Activated T-cell treated with anti-CD3 and anti-CD28 coated beads for 48 hours (primary cell): ENCODE data around the gene SELP.

Source experiments
- DNase-seq: peaks from one replicate; pipeline ENCODE4 v3.0.0-alpha.2; 2020; ENCODE audit warnings: low read depth

The SELP gene

DNA sequence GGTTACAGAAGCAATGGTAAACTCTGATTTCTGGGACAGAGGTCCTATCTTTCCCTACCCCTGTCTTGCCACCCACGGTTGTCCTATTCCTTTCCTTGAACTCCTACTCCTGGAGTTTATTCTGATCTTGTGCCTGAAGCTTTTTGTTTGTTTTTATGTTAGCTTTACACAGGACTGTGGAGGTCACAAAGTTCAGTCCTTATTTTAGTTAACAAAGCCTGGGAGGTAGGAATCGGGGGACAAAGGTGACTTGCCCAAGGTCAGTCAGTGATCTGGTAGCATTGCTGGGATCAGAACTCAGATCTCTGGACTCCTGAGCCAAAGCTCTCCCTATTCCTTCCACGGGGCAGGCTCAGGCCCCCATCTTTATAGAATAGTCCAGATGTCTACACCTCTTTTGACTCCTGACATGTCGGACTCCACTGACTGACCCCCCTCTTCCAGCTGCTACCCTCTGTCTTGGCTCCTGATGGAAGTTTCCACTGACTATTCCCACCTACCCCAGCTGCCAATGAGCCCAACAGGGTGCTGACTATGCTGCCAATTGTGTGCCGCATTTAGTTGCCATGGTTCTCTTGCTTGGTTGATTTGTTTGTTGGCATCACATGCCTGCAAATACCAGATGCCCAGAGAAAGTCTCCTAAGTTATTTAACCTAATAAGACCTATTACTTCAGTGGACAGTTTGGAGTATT lies 53.5 kb downstream of the SELP start:
- no peak for DNase-seq

DNA sequence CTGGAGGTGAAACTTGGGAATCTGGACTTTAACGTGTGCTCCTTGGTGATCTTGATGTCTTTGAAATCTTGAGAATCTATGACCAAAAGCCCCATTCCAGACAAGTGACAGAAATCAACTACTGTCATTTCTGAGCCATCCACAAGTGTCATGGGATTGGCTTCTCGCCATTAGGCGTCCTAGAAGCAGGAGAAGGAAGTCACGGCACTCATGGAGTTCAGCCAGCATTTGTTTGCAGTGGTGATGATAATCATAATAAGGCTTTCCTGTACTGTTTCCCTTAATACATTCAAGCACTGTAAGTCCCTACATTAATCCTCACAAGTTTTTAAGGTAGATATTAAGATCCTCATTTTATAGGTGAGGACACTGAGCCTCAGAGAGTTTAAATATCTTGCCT lies 55.6 kb downstream of the SELP start:
- no peak for DNase-seq

DNA sequence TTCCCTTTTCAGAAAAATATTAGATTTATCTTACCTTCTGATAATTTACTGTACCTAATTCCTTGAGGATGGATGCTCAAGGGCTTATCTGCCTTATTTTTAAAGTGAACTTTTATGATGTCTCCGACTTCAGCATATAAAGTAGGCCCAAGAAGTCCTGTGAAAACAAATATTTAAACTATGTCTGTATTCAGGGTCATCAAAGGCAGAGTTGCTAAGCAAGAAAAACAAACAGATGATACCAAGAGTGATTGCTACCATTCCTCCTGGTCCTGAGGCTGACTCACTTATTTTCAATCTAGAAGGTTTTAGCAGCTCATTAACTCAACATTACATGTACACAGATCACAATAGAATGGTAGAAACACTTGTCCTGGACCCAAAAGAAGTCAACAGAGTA lies 57.7 kb downstream of the SELP start:
- DNase-seq = no peak

DNA sequence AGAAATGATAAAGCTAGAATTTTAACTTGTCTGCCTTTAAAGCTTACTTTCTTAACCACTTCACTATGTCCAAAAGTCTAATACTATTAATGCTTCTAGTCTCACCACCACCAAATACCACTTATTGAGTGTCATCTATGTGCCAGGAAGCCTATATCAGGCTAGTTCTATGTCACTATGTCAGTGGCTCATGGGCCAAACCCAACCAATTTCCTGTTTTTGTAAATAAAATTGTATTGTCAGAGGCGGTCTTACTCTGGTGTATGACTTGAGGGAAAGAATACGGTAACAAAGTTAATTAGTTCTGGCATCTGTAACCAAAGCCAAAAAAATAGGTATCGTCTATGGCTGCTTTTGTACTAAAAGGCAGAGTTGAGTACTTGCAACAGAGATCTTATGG lies 58.5 kb downstream of the SELP start:
- DNase-seq = no peak

DNA sequence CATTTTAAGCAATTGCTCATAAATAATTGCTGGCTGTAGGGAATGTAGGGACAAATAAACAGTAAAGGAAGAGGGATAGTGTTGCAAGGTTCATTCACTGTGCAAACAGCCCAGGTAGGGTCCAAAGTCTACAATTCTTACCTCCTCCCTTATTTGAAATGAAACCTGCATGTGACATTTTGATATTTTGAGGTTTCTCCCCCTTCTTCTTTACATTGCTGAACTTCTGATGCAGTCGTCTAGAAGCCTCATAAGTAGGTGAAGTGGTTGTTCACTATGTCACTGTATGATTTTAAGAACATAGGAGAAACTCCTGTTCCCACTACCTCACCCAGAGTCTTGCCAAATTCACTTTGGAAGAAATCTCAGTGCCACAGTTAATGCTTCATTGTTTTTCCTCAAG lies 59.8 kb downstream of the SELP start:
- DNase-seq = no peak

DNA sequence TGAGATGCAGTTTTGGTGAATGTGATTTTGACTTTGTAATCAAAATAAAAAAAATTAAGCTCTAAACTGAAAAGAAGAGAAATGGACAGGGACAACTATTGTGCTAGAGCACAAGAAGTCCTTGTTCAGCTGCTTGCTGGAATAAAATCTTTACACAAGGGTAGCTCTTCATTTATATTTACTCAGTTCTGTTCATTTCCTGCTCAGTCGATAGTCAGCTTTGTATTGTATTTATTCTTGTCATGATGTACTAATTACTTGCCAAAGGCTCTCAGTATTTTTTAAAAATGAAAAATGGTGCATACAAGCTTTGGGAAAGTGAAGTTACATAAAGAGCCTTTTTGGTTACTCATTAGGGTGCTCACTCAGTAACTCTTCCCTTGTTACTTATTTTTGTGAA lies 61.4 kb downstream of the SELP start:
- no peak for DNase-seq

DNA sequence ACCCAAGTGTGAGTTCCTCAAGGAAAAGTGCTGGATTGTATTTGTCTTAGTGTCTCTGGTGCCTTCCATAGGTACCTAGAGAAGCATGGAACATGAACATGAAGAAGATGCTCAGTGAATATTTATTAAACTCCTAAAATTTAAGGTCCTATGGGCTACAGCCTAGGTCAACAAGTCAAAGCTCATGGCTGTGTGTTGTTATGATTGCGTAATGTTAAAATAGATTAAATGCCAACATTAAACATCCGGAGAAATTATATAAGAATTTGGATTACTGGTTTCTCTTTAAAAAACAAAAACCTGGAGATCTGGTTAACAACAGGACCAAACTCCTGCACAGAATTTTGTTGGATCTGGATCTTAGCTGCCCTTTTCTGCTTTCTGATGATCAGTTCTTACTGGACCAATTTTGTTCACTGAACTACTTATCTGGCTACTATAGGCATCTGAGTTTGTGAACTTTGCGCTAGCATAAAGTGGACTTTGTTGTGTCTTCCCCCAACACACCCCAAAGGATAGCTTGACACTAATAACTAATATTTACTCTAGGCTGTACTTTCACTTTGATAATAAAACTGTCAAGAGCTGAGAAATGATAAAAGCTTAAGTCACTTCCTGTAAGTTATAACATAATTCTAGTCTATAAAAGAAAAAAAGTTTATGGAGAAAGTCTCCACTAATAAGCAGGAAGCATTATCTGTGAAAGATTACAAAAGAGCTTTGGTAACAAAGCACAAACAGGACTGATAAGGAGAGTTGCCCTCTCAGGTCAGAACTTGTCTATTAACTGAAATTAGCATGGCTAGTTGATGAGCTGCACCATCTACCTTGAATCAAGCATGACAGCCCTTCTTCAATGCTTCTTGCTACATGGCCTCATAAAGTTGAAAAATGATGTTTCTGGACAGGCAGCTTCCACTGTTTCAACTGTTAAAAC lies 64.3 kb downstream of the SELP start:
- no peak for DNase-seq

DNA sequence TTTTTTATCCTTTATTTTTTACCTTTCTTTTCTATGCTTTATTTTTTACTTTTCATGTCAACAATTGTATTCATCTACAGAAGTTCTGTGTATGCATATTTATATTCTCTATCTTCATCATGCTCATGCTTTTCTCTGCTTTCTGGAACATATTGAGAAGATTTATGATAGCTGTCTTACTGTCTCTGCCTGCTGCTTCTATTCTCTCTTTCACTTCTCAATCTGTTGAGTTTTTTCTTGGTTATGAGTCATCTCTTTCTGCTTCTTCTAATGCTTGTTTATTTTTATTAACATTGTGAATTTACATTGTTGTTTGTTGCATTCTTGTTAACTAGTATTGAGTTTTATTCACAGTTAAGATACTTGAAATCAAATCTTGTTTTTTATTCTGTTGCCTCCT lies 66.3 kb downstream of the SELP start:
- no peak for DNase-seq

DNA sequence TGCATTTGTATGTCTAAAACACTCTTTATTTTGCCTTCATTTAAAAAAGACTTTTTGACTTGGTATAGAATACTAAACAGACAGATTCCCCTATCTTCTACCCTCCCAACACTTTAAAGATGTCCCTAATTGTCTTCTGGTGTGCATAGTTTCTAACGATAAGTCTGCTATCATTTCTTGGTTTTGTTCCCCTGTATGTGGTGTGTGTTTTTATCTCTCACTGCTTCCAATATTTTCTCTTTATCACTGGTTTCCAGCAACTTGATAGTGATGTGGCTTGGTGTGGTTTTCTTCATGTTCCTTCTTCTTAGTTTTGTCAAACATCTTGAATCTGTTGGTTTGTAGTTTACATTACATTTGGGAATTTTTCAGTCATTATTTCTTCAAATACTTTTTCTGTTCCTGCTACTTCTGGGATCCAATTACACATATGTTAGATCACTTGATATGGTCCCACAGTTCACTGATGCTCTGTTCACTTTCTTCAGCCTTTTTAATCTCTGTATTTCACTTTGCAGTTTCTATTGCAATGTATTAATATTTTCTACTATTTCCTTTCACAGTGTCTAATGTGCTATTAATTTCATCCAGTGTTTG lies 66.8 kb downstream of the SELP start:
- DNase-seq = no peak

DNA sequence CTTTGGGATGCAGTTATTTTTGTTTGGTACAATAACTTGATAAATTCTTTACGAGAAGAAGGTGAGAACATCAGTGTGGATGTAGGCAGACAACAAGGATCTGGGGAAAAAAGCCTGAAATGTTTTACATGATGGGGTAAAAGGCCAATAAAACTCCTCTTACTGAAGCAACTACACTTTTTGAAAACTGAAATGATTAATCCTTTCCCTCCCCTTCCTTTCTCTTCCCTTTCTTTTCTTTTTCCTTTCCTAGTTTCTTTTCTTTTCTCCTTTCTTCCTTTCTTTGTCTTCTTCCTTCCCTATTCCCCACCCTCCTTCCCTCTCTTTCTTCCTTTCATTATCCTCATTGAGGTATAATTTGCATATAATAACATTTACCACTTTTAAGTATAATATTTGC lies 68.2 kb downstream of the SELP start:
- no peak for DNase-seq

DNA sequence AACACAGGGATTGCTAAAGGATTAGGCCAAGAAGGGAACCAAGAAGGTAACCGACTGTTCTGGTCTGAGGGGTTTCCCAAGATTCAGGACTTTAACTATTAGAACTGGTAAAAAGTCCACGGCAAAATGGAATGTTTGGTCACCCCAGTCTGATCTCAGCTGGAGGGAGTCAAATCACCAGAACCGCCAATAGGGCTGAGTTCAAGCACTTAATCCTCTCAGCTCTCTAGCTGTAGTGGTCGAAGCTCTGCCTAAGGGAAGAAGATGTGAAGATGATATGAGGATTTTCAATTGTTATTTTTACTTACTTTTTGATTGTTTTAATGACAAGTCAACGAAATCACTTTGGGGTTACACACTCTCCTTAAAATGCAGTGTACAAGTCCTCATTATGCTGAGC lies 72.8 kb downstream of the SELP start:
- no peak for DNase-seq

DNA sequence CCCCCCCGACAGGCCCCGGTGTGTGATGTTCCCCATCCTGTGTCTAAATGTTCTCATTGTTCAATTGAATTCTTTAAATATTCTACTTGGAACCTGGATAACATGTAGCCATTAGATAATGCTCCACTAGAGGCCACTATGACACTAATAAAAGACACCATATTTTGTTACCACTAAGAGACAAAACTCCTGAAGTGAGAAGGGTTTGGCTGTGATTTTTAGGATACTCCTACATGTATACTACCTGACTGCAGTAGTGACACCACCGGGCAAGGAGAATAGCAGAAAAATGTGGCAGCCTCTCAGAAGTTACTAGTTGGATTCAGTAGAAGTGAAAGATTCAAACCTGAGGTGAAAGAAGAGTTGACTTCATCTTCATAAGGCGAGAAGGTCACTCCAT lies 79.6 kb downstream of the SELP start:
- DNase-seq = no peak

DNA sequence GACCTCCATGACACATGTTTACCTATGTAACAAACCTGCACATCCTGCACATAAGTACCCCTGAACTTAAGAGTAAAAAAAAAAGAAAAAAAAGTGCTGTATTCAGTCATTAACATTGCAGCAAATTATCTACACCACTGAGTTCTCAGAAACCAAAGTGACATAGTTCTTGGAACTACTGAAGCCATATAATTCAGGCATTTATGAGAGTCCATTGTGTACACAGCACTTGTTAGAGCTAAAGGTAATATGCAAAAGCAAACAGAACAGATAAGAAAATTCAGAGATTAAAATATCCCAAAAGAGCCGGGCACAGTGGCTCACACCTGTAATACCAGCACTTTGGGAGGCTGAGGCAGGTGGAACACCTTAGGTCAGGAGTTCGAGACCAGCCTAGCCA lies 81.6 kb downstream of the SELP start:
- DNase-seq = no peak

DNA sequence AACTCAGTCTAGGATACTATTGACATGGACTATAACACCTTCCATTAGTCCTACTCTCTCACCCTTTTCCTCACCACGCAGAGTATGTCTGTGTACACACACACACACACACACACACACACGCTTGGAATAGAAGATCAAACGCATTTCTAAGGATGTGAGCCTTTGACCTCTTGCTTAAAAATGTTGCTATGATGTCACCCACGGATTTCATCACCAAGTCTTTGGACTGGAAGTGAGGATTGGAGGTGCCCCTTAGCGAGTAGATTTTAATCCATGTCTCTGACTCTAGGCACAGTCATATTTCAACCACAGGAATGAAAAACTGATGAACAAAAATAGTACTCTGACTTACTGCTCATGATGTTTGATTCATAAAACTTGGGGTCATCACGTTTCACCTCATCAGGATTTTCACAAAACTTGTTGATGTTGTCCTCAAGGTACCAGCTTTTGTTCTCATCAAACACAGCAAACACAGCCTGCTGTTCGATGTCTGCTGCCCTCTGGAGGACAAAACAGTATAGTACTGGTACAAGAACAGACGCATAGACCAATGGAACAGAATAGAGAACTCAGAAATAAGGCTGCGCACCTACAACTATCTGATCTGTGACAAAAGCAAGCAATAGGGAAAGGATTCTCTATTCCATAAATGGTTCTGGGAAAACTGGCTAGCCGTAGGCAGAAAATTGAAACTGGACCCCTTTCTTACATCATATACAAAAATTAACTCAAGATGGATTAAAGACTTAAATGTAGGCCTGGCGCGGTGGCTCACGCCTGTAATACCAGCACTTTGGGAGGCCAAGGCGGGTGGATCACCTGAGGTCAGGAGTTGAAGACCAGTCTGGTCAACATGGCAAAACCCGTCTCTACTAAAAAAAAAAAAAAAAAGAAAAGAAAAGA lies 83.6 kb downstream of the SELP start:
- peak; percentile 2 for DNase-seq

DNA sequence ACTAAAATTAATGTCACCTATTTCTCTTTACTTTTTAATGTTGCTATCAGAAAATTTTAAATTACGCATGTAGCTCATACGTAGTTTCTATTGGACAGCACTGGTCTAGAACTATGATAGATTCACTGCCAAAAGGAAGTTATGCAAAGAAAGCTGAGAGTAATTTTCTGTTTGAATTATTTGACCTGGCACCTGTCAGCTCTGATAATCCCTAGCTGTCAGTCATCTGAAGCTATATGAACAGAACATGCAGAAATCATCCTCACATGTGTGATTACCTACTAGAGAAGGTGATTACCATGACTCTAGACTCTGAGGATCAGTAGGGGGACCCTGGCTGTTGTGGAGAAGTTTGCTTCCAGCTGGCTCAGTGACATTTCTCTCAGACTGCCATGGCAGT lies 84.5 kb downstream of the SELP start:
- no peak for DNase-seq

DNA sequence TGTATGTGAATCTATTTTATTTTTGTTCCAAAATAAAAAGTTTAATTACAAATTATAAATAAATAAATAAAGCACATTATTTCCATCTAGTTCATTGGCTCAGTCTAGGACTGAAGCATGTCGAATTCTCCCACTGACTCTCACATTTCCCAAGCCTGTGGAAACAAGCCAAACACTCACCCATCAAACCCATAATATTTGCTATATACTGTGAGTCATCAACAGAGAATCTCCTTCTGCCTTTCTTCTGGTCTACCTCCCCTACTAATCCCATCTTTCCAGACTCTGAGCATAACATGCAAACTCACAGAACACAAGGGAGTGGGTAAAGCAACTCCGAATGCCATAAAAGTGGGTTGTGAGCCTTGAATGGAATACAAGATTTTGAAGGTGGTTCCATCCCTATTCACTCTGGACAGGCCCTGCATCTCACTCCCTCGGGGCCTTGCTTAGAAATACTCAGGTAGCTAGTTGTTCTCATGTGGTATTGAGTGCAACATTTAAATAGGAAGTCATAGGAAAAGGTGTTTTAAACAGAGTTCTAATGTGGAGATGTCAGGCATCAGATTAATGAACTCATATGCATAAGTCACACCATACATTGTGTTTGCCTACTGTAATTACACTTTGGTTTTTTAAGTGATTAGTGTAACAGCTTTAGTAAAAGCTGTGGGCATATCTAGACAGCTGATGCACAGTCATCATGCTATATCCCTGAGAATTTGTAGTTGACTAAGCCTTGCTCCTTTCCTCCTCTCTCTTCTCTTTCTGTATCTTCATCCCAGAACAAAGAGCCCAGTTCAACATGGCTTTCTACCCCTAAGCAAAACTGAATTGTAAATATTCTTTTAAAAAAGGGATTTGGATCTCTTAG lies 90.7 kb downstream of the SELP start:
- no peak for DNase-seq
